NCI-H748 (cell line): Measurements from ENCODE around the gene WIPF2.

Source experiments
- DNase-seq: peaks from one replicate; lab custom pipeline; 2025; ENCODE audit not compliant: unreplicated experiment; lab: John Stamatoyannopoulos, UW

The WIPF2 gene

GRCh38 chr17:40325156-40326013, 106.3 kb downstream of the WIPF2 start:
- no peak for DNase-seq

- no peak for DNase-seq
These were observed 107.1 kb downstream of the WIPF2 start for GRCh38 chr17:40326014-40326831.

GRCh38 chr17:40326832-40327199, 107.7 kb downstream of the WIPF2 start:
- DNase-seq, result no peak

GRCh38 chr17:40327244-40327729, 108.2 kb downstream of the WIPF2 start:
- no peak for DNase-seq

- no peak for DNase-seq
These were observed 108.8 kb downstream of the WIPF2 start for GRCh38 chr17:40327735-40328385.

GRCh38 chr17:40328386-40328766, 109.3 kb downstream of the WIPF2 start:
- no peak for DNase-seq

- DNase-seq, result no peak
These were observed 111.0 kb downstream of the WIPF2 start for GRCh38 chr17:40329839-40330794.

GRCh38 chr17:40330850-40331470, 111.9 kb downstream of the WIPF2 start:
- no peak for DNase-seq

GRCh38 chr17:40331743-40332641, 112.9 kb downstream of the WIPF2 start:
- DNase-seq, result no peak
